ENCODE data around the gene PPP4C.

PPP4C gene

DNA sequence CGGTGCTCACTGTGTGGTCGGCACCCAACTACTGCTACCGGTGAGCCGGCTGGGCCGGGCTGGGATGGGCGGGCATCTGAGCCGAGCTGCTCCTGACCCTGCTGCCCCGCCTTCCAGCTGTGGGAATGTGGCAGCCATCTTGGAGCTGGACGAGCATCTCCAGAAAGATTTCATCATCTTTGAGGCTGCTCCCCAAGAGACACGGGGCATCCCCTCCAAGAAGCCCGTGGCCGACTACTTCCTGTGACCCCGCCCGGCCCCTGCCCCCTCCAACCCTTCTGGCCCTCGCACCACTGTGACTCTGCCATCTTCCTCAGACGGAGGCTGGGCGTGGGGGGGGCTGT is 9.0 kb downstream of the PPP4C start:
- Histone ChIP-seq H4K20me1 (ENCODE audit: low read depth, low read length) (no peaks in the 10 kb centered on the region), H3K27me3 (ENCODE audit: low read length) (no peaks in the 10 kb centered on the region), H3K79me2 (ENCODE audit: insufficient read depth, low read length) (peaks cover 9% of the 10 kb centered on the region), H3K4me3 (ENCODE audit: insufficient read depth, low read length, poor library complexity, severe bottlenecking) (no peak overlapping the region), H3K9me2 (replicated peaks; ENCODE audit: insufficient read depth, low read length) (no peaks in the 10 kb centered on the region), H2AFZ (ENCODE audit: low read depth, low read length, severe bottlenecking) (no peak overlapping the region), H3K9me3 (ENCODE audit: insufficient read depth, low read length) (no peaks in the 10 kb centered on the region), H3K27ac (ENCODE audit: low read depth, low read length) (no peak overlapping the region), H3K36me3 (ENCODE audit: low read length) (no peaks in the 10 kb centered on the region), H3F3A (ENCODE audit: insufficient read depth) (peaks cover 3% of the 10 kb centered on the region), H3K4me2 (ENCODE audit: low read depth, low read length, poor library complexity, severe bottlenecking) (no peak overlapping the region), H3K9ac (ENCODE audit: low read length) (no peak overlapping the region)
- TF ChIP-seq, protein P1, sequence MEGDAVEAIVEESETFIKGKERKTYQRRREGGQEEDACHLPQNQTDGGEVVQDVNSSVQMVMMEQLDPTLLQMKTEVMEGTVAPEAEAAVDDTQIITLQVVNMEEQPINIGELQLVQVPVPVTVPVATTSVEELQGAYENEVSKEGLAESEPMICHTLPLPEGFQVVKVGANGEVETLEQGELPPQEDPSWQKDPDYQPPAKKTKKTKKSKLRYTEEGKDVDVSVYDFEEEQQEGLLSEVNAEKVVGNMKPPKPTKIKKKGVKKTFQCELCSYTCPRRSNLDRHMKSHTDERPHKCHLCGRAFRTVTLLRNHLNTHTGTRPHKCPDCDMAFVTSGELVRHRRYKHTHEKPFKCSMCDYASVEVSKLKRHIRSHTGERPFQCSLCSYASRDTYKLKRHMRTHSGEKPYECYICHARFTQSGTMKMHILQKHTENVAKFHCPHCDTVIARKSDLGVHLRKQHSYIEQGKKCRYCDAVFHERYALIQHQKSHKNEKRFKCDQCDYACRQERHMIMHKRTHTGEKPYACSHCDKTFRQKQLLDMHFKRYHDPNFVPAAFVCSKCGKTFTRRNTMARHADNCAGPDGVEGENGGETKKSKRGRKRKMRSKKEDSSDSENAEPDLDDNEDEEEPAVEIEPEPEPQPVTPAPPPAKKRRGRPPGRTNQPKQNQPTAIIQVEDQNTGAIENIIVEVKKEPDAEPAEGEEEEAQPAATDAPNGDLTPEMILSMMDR (IDR thresholded peaks at IDR 0.05; ENCODE audit: insufficient read depth, low read length, poor library complexity, severe bottlenecking), result no peak
- TF ChIP-seq EZH2phosphoT487 (conservative IDR thresholded peaks at IDR 0.05; ENCODE audit: low read length), result no peak

- no peak overlapping the region for H3K9ac ChIP-seq (ENCODE audit: low read length)
- H2AFZ ChIP-seq (ENCODE audit: low read depth, low read length, severe bottlenecking), result no peak overlapping the region
- H3K9me2 ChIP-seq (replicated peaks; ENCODE audit: insufficient read depth, low read length), result no peaks in the 10 kb centered on the region
- H3K27me3 ChIP-seq (ENCODE audit: low read length), result no peaks in the 10 kb centered on the region
- no peak overlapping the region for H3K27ac ChIP-seq (ENCODE audit: low read depth, low read length)
- H3F3A ChIP-seq (ENCODE audit: insufficient read depth), result peaks cover 8% of the 10 kb centered on the region
- no peaks in the 10 kb centered on the region for H4K20me1 ChIP-seq (ENCODE audit: low read depth, low read length)
- peaks cover 5% of the 10 kb centered on the region; the same call in 1 of the 2 replicates for H3K79me2 ChIP-seq (ENCODE audit: insufficient read depth, low read length)
- no peak overlapping the region for H3K4me2 ChIP-seq (ENCODE audit: low read depth, low read length, poor library complexity, severe bottlenecking)
- no peaks in the 10 kb centered on the region for H3K9me3 ChIP-seq (ENCODE audit: insufficient read depth, low read length)
- TF ChIP-seq EZH2phosphoT487 (conservative IDR thresholded peaks at IDR 0.05; ENCODE audit: low read length), result no peak
- TF ChIP-seq, protein P1 (IDR thresholded peaks at IDR 0.05; ENCODE audit: insufficient read depth, low read length, poor library complexity, severe bottlenecking), result no peak
- no peak overlapping the region for H3K4me3 ChIP-seq (ENCODE audit: insufficient read depth, low read length, poor library complexity, severe bottlenecking)
- H3K36me3 ChIP-seq (ENCODE audit: low read length), result no peaks in the 10 kb centered on the region
Measured at GRCh38 chr16:30085247-30085646, 9.5 kb downstream of the PPP4C start.

GRCh38 chr16:30085820-30086219 is 10.0 kb downstream of the PPP4C start:
- H2AFZ ChIP-seq (ENCODE audit: low read depth, low read length, severe bottlenecking), result no peak overlapping the region
- H3K9me2 ChIP-seq (replicated peaks; ENCODE audit: insufficient read depth, low read length), result no peaks in the 10 kb centered on the region
- H3F3A ChIP-seq (ENCODE audit: insufficient read depth), result peaks cover 9% of the 10 kb centered on the region
- H3K9me3 ChIP-seq (ENCODE audit: insufficient read depth, low read length), result no peaks in the 10 kb centered on the region
- no peaks in the 10 kb centered on the region for H4K20me1 ChIP-seq (ENCODE audit: low read depth, low read length)
- no peak overlapping the region for H3K4me3 ChIP-seq (ENCODE audit: insufficient read depth, low read length, poor library complexity, severe bottlenecking)
- H3K27ac ChIP-seq (ENCODE audit: low read depth, low read length), result no peak overlapping the region
- no peaks in the 10 kb centered on the region for H3K36me3 ChIP-seq (ENCODE audit: low read length)
- no peak for TF ChIP-seq EZH2phosphoT487 (conservative IDR thresholded peaks at IDR 0.05; ENCODE audit: low read length)
- TF ChIP-seq, protein P1 (IDR thresholded peaks at IDR 0.05; ENCODE audit: insufficient read depth, low read length, poor library complexity, severe bottlenecking), result no peak
- H3K9ac ChIP-seq (ENCODE audit: low read length), result no peak overlapping the region
- H3K27me3 ChIP-seq (ENCODE audit: low read length), result no peaks in the 10 kb centered on the region
- no peak overlapping the region for H3K4me2 ChIP-seq (ENCODE audit: low read depth, low read length, poor library complexity, severe bottlenecking)
- peaks cover 5% of the 10 kb centered on the region; the same call in 1 of the 2 replicates for H3K79me2 ChIP-seq (ENCODE audit: insufficient read depth, low read length)

Measured in SU-DHL-6 (cell line).